HCT116 (cell line): Measurements from ENCODE around the gene S100A7.

Source experiments
- FOSL1 ChIP-seq: IDR thresholded peaks from 2 replicates; pipeline ENCODE4 v1.6.1; 2012; ENCODE audit warnings: low read depth
- POLR2AphosphoS5 ChIP-seq: IDR thresholded peaks from 2 replicates; pipeline ENCODE4 v1.6.1; 2011; ENCODE audit warnings: mild to moderate bottlenecking, low read depth, low read length, moderate library complexity
- TF ChIP-seq, protein P1 (sequence below), 3 experiments: fragments of 200-600 bp in 1 of 3; sonication (generic) in 1 of 3; IDR thresholded peaks in 2 of 3; conservative IDR thresholded peaks in 1 of 3; 2 replicates each; pipeline ENCODE4 v1.5.1; 2012 to 2017; ENCODE audit warnings: low read depth in 2 of 3, low read length in 2 of 3, antibody characterized with exemption in 1 of 3, borderline replicate concordance in 1 of 3, control low read depth in 1 of 3, mild to moderate bottlenecking in 1 of 3, mixed read lengths in 1 of 3, mixed run types in 1 of 3, moderate library complexity in 1 of 3; ENCODE audit not compliant: insufficient read depth in 1 of 3

DNA sequence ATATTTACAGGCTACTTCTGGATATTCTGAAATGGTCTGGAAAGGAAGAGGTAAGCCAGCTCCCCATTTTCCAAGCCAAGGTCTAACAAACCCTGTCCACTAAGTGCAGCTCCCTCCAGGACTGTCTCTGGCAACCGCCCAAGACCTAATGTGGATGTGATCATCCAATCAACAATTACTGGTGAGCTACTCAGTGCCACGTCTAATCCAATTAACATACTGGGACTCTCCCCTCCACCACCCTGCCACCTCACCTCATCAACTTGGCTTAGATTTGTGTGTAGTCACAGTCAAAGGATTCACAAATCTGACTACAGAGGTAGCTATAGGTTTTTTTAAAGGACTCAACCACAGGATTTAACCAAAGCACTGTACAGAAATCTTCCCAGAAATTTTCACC is 25.4 kb upstream of the S100A7 start:
- no peak for TF ChIP-seq POLR2AphosphoS5
- TF ChIP-seq, protein P1, sequence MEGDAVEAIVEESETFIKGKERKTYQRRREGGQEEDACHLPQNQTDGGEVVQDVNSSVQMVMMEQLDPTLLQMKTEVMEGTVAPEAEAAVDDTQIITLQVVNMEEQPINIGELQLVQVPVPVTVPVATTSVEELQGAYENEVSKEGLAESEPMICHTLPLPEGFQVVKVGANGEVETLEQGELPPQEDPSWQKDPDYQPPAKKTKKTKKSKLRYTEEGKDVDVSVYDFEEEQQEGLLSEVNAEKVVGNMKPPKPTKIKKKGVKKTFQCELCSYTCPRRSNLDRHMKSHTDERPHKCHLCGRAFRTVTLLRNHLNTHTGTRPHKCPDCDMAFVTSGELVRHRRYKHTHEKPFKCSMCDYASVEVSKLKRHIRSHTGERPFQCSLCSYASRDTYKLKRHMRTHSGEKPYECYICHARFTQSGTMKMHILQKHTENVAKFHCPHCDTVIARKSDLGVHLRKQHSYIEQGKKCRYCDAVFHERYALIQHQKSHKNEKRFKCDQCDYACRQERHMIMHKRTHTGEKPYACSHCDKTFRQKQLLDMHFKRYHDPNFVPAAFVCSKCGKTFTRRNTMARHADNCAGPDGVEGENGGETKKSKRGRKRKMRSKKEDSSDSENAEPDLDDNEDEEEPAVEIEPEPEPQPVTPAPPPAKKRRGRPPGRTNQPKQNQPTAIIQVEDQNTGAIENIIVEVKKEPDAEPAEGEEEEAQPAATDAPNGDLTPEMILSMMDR (IDR thresholded peaks at IDR 0.05 in 2 of 3, conservative IDR thresholded peaks at IDR 0.05 in 1 of 3; ENCODE audit: borderline replicate concordance in 1 of 3, insufficient read depth in 1 of 3, low read depth in 2 of 3, low read length in 2 of 3) = no peak
- no peak for TF ChIP-seq FOSL1
